ENCODE results near the gene TULP4.
A peak's percentile ranks its signal among the peaks of the same experiment; 100 is the strongest.
"Not testable (repeated sequence)": the region's sequence is repeated elsewhere in the genome, so short reads cannot be mapped to it uniquely, and the experiment has no call there.

TULP4 gene

DNA sequence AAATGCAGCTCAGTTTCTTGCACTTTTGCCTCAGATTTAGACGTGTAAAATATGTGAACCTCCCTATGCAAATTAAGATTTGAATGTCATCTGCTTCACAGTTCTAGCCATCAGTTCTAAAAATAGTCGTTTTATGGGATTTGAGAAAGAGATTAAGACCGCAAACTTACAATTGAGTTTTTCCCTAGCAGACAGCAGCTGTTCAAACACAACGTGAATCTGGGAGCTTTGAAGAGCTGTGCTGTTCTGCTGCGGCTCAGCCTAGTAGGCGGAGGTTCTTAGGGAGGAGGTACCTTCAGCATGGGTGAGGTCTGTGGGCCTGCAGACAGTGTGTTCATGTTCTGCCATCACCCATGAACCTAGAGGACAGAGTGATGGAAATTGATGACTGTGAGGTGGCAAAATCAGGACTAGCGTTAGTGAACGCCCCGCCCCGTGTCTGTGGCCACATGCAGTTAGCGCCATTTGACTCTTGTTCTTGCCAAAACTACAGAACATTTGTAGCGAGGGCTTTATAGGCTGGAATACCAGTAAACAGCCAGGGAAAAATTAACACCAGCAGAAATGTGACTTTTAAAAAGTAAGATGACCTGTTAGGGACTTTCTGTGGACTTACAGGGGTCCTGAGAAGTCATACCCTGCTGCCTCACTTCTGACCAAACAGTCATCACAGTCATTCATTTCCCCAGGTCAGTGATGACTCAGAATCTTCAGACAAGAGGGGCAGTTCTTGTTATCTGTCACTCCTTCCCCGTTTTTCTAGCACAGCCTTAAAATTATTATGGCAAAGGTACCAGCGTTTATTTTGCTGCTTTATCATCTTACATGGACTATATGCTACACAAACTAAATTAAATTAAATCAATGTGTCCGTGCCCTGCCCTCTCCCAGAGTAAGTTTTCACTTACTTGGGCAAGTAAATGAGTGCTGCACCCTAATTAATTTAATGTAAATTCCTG, 163.4 kb downstream of the TULP4 start:
- DNase-seq = no peak

GRCh38 chr6:158476389-158476788, 164.1 kb downstream of the TULP4 start:
- DNase-seq = no peak

DNA sequence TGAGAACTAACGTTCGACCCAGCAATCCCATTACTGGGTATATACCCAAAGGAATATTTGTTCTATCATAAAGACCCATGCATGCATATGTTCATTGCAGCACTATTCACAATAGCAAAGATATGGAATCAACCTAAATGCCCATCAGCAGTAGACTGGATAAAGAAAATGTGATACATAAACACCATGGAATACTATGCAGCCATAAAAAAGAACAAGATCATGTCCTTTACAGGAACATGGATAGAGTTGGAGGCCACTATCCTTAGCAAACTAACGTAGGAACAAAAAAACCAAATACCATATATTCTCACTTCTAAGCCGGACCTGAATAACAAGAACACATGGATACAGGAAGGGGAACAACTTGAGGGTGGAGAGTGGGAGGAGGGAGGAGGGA, 165.5 kb downstream of the TULP4 start:
- DNase-seq = not testable (repeated sequence)

GRCh38 chr6:158480989-158481388, 168.7 kb downstream of the TULP4 start:
- no peak for DNase-seq

DNA sequence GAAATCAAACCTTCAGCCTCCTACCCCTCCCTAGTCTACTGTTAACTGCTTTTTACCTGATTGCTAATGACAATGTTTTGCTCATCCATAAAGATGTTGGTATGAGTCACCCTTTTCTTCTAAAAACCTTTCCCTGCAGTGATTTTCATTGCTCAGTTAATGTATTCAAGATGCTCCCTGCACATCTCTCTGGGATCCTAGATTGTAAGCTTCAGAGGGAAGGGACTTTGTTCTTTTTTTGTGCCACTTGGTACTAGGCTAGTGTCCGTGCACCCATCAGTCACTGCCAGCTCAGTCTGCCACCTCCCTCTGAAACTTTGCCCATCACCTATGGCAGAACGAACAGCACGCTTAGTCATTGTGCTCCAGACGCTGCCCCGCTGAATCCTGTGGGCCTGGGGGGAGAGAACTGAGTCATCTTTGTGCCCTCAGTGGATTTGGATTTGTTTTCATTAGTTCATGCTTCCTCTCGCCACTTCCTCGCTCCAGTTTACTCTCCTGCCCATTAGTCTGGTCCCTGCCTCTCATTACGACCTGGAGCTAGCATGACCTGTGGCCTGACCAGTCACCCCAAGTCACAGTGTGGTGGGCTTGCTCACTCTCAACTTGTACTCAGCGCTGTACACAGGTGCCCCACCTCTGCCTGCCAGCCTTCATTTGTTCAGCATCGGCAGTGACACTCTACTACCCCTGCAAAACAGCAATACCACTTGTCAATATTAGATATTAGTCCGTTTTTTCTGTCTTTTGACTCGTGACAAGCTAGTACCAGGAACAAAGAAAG, 169.6 kb downstream of the TULP4 start:
- DNase-seq = peak; percentile 10

DNA sequence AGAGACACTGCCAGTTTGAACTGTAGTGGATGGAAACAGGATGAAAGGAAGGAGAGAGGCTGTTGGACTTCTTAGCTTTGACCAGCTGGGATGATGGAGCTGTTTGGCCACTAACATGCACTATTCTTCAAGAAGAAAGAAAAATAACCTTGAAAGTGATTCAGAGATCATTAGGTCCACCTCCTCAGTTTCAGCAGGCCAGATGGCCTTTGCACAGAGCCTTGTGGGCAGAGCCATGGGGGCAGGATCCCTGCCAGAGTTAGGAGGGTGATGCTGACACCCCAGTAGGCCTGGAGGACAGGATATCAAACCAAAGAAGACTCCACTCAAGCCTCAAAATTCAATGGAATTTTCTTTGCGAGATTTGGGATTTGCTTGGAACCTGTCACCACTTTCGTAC, 173.2 kb downstream of the TULP4 start:
- no peak for DNase-seq

DNA sequence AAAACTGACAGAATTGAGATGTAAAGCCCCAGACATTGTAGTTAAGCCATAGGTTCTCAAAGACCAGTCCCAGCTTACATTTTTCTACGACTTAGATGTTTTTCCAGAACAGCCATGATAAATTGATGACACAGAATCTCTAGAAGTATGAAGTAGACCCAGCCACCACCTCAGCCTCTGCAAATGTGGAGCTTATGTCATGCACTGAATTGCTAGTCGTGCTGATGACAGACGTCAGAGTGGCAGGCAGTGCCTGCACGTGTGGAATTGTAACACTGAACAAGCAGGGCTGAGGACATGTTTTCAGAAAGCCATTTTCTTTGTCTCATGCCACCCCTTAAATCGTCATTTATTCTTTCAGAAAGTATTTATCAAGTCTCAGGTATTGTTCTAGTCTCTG, 175.2 kb downstream of the TULP4 start:
- no peak for DNase-seq

- DNase-seq = no peak
Measured at GRCh38 chr6:158488065-158488464, 175.8 kb downstream of the TULP4 start.

- DNase-seq = no peak
Measured at GRCh38 chr6:158489441-158489840, 177.2 kb downstream of the TULP4 start.

- no peak for DNase-seq
Measured at GRCh38 chr6:158492881-158493280, 180.6 kb downstream of the TULP4 start.

DNA sequence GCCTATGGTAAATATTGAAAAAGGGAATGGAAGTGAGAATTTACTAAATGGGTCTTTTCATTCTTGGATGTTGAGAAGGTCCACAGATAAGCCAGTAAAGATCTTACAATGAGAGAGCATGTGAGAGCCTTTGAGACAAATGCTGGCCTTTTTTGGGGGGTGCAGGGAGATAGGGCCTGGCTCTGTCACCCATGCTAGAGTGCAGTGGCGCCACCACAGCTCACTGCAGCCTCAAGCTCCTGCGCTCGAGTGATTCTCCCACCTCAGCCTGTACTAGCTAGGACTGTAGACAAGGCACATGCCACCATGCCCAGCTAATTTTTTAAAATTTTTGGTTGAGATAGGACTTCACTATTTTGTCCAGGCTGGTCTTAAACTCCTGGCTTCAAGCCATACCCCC, 184.4 kb downstream of the TULP4 start:
- no peak for DNase-seq

DNA sequence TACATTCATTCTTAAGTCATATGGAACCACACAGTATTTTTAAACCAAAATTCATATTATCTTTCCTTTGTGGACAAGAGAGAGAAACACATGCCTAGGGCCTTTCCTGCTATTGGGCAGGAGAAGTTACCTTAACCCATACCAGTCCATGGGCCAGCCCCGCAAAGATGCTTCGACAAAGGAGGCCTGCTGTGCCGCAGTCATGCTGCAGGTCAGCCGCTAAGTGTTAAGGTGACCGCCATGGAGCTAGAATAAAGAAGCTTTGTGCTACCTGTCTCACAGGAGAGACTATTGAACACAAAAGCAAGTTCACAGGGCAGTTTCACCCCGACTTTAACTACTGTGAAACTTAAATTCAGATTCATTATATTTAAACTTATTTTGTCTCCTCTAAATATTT, 185.4 kb downstream of the TULP4 start:
- no peak for DNase-seq

DNA sequence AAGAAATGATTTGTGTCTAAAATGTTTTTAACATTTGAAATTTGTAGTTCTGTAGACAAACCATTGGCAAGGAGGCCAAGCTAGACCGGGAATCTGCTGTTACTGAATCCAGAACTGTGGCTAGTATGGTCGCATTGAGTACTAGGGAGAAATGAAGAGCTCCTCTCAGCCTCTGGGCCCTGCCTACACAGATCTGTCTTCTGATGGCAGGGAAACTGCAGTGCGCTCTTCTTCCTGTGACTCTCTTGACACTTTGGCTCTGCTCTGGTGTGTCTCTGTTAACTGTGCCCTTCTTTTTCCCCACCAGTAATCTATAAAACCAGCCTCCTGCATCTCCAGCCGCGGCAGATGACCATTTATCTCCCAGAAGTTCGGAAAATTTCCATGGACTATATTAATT, 186.1 kb downstream of the TULP4 start:
- DNase-seq = no peak

DNA sequence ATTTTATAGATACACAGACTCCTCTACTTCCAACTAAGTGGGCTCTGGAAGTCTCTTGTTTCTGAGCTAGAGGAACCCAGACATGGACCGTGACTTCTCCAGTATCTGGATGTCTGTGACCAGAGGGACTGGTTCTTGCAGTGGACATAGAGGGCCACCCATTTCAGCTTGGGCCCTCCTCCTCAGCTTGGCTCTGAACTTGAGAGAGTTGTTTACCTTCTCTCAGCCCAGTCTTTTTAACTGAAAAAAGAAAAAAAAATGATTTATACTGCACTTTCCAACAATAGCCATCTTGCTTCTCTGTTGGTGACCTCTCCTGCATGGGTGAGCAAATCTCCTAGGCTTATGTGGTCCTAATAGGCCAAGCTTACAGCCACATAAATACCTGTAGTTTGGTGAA, 187.3 kb downstream of the TULP4 start:
- DNase-seq = no peak

GRCh38 chr6:158500016-158500735, 187.9 kb downstream of the TULP4 start:
- no peak for DNase-seq

DNA sequence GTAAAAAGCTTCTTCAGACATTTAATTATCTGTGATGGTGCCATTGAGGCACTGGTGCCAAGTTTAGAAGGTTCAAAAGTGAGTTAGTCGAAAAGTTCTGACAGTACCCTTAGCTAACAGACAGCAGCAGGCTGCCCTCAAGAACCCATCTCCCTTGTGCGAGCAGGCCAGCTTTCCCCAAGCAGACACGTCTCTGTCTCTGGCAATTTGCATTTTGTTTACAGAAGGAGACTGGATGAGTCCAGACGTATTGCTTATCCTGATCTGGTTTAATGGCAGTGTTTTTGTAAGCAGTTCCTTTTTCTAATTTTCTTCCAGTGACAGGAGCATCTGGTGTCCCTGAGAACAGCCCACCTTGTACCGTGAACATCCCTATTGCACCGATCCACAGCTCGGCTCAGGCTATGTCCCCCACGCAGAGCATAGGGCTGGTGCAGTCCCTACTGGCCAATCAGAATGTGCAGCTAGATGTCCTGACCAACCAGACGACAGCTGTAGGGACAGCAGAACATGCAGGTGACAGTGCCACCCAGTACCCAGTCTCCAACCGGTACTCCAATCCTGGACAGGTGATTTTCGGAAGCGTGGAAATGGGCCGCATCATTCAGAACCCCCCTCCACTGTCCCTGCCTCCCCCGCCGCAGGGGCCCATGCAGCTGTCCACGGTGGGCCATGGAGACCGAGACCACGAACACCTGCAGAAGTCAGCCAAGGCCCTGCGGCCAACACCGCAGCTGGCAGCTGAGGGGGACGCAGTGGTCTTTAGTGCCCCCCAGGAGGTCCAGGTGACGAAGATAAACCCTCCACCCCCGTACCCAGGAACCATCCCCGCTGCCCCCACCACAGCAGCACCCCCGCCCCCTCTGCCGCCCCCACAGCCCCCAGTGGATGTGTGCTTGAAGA, 189.3 kb downstream of the TULP4 start:
- DNase-seq = no peak

- DNase-seq = no peak
Measured at GRCh38 chr6:158502263-158502950, 190.1 kb downstream of the TULP4 start.

DNA sequence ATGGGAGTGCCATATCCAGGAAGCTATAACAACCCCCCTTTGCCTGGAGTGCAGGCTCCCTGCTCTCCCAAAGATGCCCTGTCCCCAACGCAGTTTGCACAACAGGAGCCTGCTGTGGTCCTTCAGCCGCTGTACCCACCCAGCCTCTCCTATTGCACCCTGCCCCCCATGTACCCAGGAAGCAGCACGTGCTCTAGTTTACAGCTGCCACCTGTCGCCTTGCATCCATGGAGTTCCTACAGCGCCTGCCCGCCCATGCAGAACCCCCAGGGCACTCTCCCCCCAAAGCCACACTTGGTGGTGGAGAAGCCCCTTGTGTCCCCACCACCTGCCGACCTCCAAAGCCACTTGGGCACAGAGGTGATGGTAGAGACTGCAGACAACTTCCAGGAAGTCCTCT, 191.0 kb downstream of the TULP4 start:
- DNase-seq = no peak

DNA sequence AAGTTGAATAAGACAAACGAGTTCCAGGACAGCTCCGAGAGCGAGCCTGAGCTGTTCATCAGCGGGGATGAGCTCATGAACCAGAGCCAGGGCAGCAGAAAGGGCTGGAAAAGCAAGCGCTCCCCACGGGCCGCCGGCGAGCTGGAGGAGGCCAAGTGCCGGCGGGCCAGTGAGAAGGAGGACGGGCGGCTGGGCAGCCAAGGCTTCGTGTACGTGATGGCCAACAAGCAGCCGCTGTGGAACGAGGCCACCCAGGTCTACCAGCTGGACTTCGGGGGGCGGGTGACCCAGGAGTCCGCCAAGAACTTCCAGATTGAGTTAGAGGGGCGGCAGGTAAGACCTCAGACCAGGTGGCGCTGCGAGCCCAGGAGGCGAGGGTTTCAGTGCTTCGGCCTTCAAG, 191.6 kb downstream of the TULP4 start:
- DNase-seq = no peak

- DNase-seq = no peak
Measured at GRCh38 chr6:158505194-158505593, 192.9 kb downstream of the TULP4 start.

DNA sequence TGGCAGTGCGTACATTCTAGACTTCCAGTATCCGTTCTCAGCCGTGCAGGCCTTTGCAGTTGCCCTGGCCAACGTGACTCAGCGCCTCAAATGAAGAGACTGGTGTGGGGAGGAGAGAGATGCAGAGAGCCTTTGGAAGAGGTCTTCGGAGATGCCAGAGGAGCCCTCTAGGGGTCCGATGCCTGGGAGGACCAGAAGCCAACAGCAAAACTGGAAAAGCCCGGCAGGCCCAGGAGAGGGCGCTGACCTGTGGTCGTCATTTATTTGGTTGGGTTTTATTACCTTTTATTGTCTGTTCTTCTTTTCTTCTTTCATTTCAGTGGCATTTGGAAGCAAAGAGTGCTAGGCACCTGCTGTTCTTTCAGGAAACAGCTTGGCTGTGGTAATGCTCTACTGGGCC, 194.3 kb downstream of the TULP4 start:
- no peak for DNase-seq

GRCh38 chr6:158507174-158507573, 194.9 kb downstream of the TULP4 start:
- no peak for DNase-seq

Data from GOT3 (cell line).